Activated T-helper 1 cell treated with anti-CD3 and anti-CD28 coated beads, Interleukin-12 subunit alpha, Interleukin-12 subunit beta, Interleukin-2, Interleukin-4 antibody, amounts not matched to agents 30 ng/mL and 10 ng/mL and 1 ng/mL, durations not matched to agents 14 hours and 24 hours and 36 hours (primary cell): ENCODE data around the gene MAGT1. TPM values are rescaled to one million over a fixed set of nuclear protein-coding genes. Genes with fewer than 3 reads are reported as not detected.
"Not testable (repeated sequence)": the region's sequence is repeated elsewhere in the genome, so short reads cannot be mapped to it uniquely, and the experiment has no call there.

ENCODE experiments used
- DNase-seq: peaks from one replicate; pipeline ENCODE4 v3.0.0; 2021; ENCODE audit warnings: low spot score
- H3K27ac Mint-ChIP-seq: one replicate; pipeline ENCODE4 v1.8.0; 2021; ENCODE audit warnings: mild to moderate bottlenecking, mixed read lengths
- H3K27me3 Mint-ChIP-seq: one replicate; pipeline ENCODE4 v1.8.0; 2022; ENCODE audit warnings: mild to moderate bottlenecking, moderate library complexity, mixed read lengths; ENCODE audit not compliant: insufficient read depth
- H3K36me3 Mint-ChIP-seq: one replicate; pipeline ENCODE4 v1.8.0; 2021; ENCODE audit warnings: low read depth, mixed read lengths
- H3K4me1 Mint-ChIP-seq: one replicate; pipeline ENCODE4 v1.8.0; 2021; ENCODE audit warnings: low read depth, mixed read lengths
- H3K4me3 Mint-ChIP-seq: one replicate; pipeline ENCODE4 v1.8.0; 2021; ENCODE audit warnings: mild to moderate bottlenecking, moderate library complexity, mixed read lengths
- H3K9me3 Mint-ChIP-seq: one replicate; pipeline ENCODE4 v1.8.0; 2021; ENCODE audit warnings: mixed read lengths
- intact Hi-C: fragments of 100-400 bp; cut with micrococcal nuclease; formaldehyde crosslinking; loops from one replicate; pipeline ENCODE4 v1.15.1; 2024
- total RNA-seq: library from RNA; stranded (reverse); gene quantifications from 2 replicates; pipeline ENCODE4 v1.2.3, GENCODE V29; 2022

Gene MAGT1
- total RNA-seq: 44.4 and 46.2 TPM in 2 replicates

GRCh38 chrX:77894921-77895886 lies at the start of gene MAGT1:
Gene MAGT1, minus strand, starts transcription at chrX:77895435. Its CDS starts 25 bp downstream, at chrX:77895410.
- intact Hi-C loops: loop anchor here (1.0 to 10.0 kb wide), 11 partner anchors 15 to 1720 kb away; partner anchors contain the start of genes ATP7A, FGF16, GPR174 and PBDC1
- Mint-ChIP-seq H3K27ac (peak within 1 kb of the TSS; percentile 100), H3K4me1 (peaks cover 12% of the 10 kb centered on the region), H3K27me3 (peaks cover 2% of the 10 kb centered on the region), H3K9me3 (peaks cover 1% of the 10 kb centered on the region), H3K36me3 (peaks cover 10% of the 10 kb centered on the region), H3K4me3 (peak within 1 kb of the TSS; percentile 98)
- peak; percentile 88 for DNase-seq

- H3K9me3 Mint-ChIP-seq, H3K4me3 Mint-ChIP-seq, H3K4me1 Mint-ChIP-seq, DNase-seq, H3K36me3 Mint-ChIP-seq, intact Hi-C loops, H3K27ac Mint-ChIP-seq, H3K27me3 Mint-ChIP-seq: not testable (repeated sequence)
Observed at GRCh38 chrX:77945031-77945430, 49.8 kb upstream of the MAGT1 start.

- no peak overlapping the region for H3K4me3 Mint-ChIP-seq
- intact Hi-C loops: no loop called here
- no peaks in the 10 kb centered on the region for H3K36me3 Mint-ChIP-seq
- no peaks in the 10 kb centered on the region for H3K27me3 Mint-ChIP-seq
- H3K9me3 Mint-ChIP-seq: no peaks in the 10 kb centered on the region
- no peak for DNase-seq
- H3K27ac Mint-ChIP-seq: no peak overlapping the region
- H3K4me1 Mint-ChIP-seq: no peaks in the 10 kb centered on the region
Observed at GRCh38 chrX:77938083-77938680, 42.9 kb upstream of the MAGT1 start.

GRCh38 chrX:77937291-77937690 lies 42.1 kb upstream of the MAGT1 start:
- Mint-ChIP-seq H3K4me1 (no peaks in the 10 kb centered on the region), H3K36me3 (no peaks in the 10 kb centered on the region), H3K4me3 (no peak overlapping the region), H3K27me3 (no peaks in the 10 kb centered on the region), H3K9me3 (no peaks in the 10 kb centered on the region), H3K27ac (no peak overlapping the region)
- intact Hi-C loops: no loop called here
- DNase-seq: no peak

- Mint-ChIP-seq H3K36me3 (no peaks in the 10 kb centered on the region), H3K4me3 (no peak overlapping the region), H3K27me3 (no peaks in the 10 kb centered on the region), H3K9me3 (no peaks in the 10 kb centered on the region), H3K4me1 (no peaks in the 10 kb centered on the region), H3K27ac (no peak overlapping the region)
- no peak for DNase-seq
- intact Hi-C loops: no loop called here
Observed at GRCh38 chrX:77936299-77936698, 41.1 kb upstream of the MAGT1 start.

- no peak for DNase-seq
- Mint-ChIP-seq H3K27me3 (no peaks in the 10 kb centered on the region), H3K27ac (no peak overlapping the region), H3K36me3 (no peaks in the 10 kb centered on the region), H3K9me3 (no peaks in the 10 kb centered on the region), H3K4me1 (no peaks in the 10 kb centered on the region), H3K4me3 (no peak overlapping the region)
- intact Hi-C loops: no loop called here
Observed at GRCh38 chrX:77935886-77936285, 40.7 kb upstream of the MAGT1 start.

GRCh38 chrX:77930581-77930980 lies 35.3 kb upstream of the MAGT1 start:
- intact Hi-C loops: no loop called here
- Mint-ChIP-seq H3K4me3 (no peak overlapping the region), H3K9me3 (no peaks in the 10 kb centered on the region), H3K27ac (no peak overlapping the region), H3K36me3 (peaks cover 2% of the 10 kb centered on the region), H3K4me1 (no peaks in the 10 kb centered on the region), H3K27me3 (no peaks in the 10 kb centered on the region)
- no peak for DNase-seq

- no peak overlapping the region for H3K4me3 Mint-ChIP-seq
- no peaks in the 10 kb centered on the region for H3K27me3 Mint-ChIP-seq
- peaks cover 4% of the 10 kb centered on the region for H3K36me3 Mint-ChIP-seq
- intact Hi-C loops: no loop called here
- no peaks in the 10 kb centered on the region for H3K9me3 Mint-ChIP-seq
- H3K4me1 Mint-ChIP-seq: no peaks in the 10 kb centered on the region
- no peak for DNase-seq
- H3K27ac Mint-ChIP-seq: no peak overlapping the region
Observed at GRCh38 chrX:77925764-77926163, 30.5 kb upstream of the MAGT1 start.

- no peaks in the 10 kb centered on the region for H3K4me1 Mint-ChIP-seq
- H3K27ac Mint-ChIP-seq: no peak overlapping the region
- H3K27me3 Mint-ChIP-seq: no peaks in the 10 kb centered on the region
- no peaks in the 10 kb centered on the region for H3K9me3 Mint-ChIP-seq
- peaks cover 4% of the 10 kb centered on the region for H3K36me3 Mint-ChIP-seq
- H3K4me3 Mint-ChIP-seq: no peak overlapping the region
- no peak for DNase-seq
- intact Hi-C loops: no loop called here
Observed at GRCh38 chrX:77924320-77924859, 29.2 kb upstream of the MAGT1 start.

GRCh38 chrX:77922787-77923186 lies 27.6 kb upstream of the MAGT1 start:
- DNase-seq: no peak
- H3K4me3 Mint-ChIP-seq: no peak overlapping the region
- H3K4me1 Mint-ChIP-seq: peaks cover 6% of the 10 kb centered on the region
- H3K27me3 Mint-ChIP-seq: no peaks in the 10 kb centered on the region
- H3K27ac Mint-ChIP-seq: no peak overlapping the region
- H3K9me3 Mint-ChIP-seq: no peaks in the 10 kb centered on the region
- intact Hi-C loops: no loop called here
- peaks cover 2% of the 10 kb centered on the region for H3K36me3 Mint-ChIP-seq

GRCh38 chrX:77919370-77919769 lies 24.1 kb upstream of the MAGT1 start:
- DNase-seq, H3K27me3 Mint-ChIP-seq, H3K9me3 Mint-ChIP-seq, H3K36me3 Mint-ChIP-seq, H3K27ac Mint-ChIP-seq, intact Hi-C loops, H3K4me3 Mint-ChIP-seq: not testable (repeated sequence)
- peaks cover 19% of the 10 kb centered on the region for H3K4me1 Mint-ChIP-seq

- intact Hi-C loops: no loop called here
- Mint-ChIP-seq H3K27me3 (no peaks in the 10 kb centered on the region), H3K36me3 (peaks cover 2% of the 10 kb centered on the region), H3K27ac (no peak overlapping the region), H3K9me3 (no peaks in the 10 kb centered on the region), H3K4me1 (peaks cover 19% of the 10 kb centered on the region), H3K4me3 (no peak overlapping the region)
- DNase-seq: no peak
Observed at GRCh38 chrX:77918568-77918967, 23.3 kb upstream of the MAGT1 start.

GRCh38 chrX:77917294-77917933 lies 22.2 kb upstream of the MAGT1 start:
- no peaks in the 10 kb centered on the region for H3K27me3 Mint-ChIP-seq
- peaks cover 29% of the 10 kb centered on the region for H3K4me1 Mint-ChIP-seq
- peak overlapping the region; percentile 79 for H3K4me3 Mint-ChIP-seq
- no peak for DNase-seq
- H3K27ac Mint-ChIP-seq: peak overlapping the region; percentile 81
- peaks cover 2% of the 10 kb centered on the region for H3K36me3 Mint-ChIP-seq
- intact Hi-C loops: no loop called here
- H3K9me3 Mint-ChIP-seq: no peaks in the 10 kb centered on the region
